Keratinocyte (primary cell): ENCODE data around the gene BORCS6. TPM values are rescaled to one million over a fixed set of nuclear protein-coding genes. Genes with fewer than 3 reads are reported as not detected.

Experiments
- DNase-seq: peaks from one replicate; pipeline ENCODE4 v3.0.0-alpha.2; 2011; ENCODE audit warnings: low read depth, missing footprints, low spot score
- FAIRE-seq: peaks from 2 replicates; lab custom pipeline; 2011; peaks lifted over from hg19 to GRCh38; lab: Jason Lieb, UNC
- H2AFZ ChIP-seq: 2 replicates; pipeline ENCODE4 v1.6.0; 2012; ENCODE audit warnings: low read length, control low read depth, inconsistent platforms; ENCODE audit not compliant: control insufficient read depth
- H3K27ac ChIP-seq: 2 replicates; pipeline ENCODE4 v1.5.1; 2011; ENCODE audit warnings: low read length; ENCODE audit not compliant: control insufficient read depth, insufficient read depth
- H3K27me3 ChIP-seq: 3 replicates; pipeline ENCODE4 v1.6.0; 2011; ENCODE audit warnings: low read length; ENCODE audit not compliant: control insufficient read depth, insufficient read depth; ENCODE audit errors: extremely low read depth
- H3K36me3 ChIP-seq, 2 experiments: 2 replicates in 1 of 2; 3 replicates in 1 of 2; pipeline ENCODE4 v1.5.1; 2011; ENCODE audit warnings: low read length in 2 of 2, mild to moderate bottlenecking in 1 of 2; ENCODE audit not compliant: control insufficient read depth in 2 of 2, insufficient read depth in 2 of 2; ENCODE audit errors: extremely low read depth in 1 of 2
- H3K4me1 ChIP-seq: 3 replicates; pipeline ENCODE4 v1.5.1; 2011; ENCODE audit warnings: low read length; ENCODE audit not compliant: control insufficient read depth, insufficient read depth; ENCODE audit errors: extremely low read depth
- H3K4me2 ChIP-seq: 3 replicates; pipeline ENCODE4 v1.6.0; 2011; ENCODE audit warnings: low read depth, low read length; ENCODE audit not compliant: control insufficient read depth, insufficient read depth; ENCODE audit errors: extremely low read depth
- H3K4me3 ChIP-seq, 3 experiments: fragments of 200-600 bp in 1 of 3; sonication (generic) in 1 of 3; 2 replicates in 2 of 3; 3 replicates in 1 of 3; pipeline ENCODE4 v1.5.1; 2011 to 2016; ENCODE audit warnings: low read length in 3 of 3, mild to moderate bottlenecking in 3 of 3, control low read depth in 2 of 3, inconsistent platforms in 1 of 3, low read depth in 1 of 3, mixed read lengths in 1 of 3, mixed run types in 1 of 3, moderate library complexity in 1 of 3; ENCODE audit not compliant: control insufficient read depth in 2 of 3, insufficient read depth in 2 of 3; ENCODE audit errors: extremely low read depth in 1 of 3
- H3K79me2 ChIP-seq: 2 replicates; pipeline ENCODE4 v1.6.0; 2012; ENCODE audit warnings: low read length; ENCODE audit not compliant: control insufficient read depth, insufficient read depth
- H3K9ac ChIP-seq: 3 replicates; pipeline ENCODE4 v1.6.0; 2011; ENCODE audit warnings: low read length; ENCODE audit not compliant: control insufficient read depth, insufficient read depth; ENCODE audit errors: extremely low read depth
- H3K9me1 ChIP-seq: 3 replicates; pipeline ENCODE4 v1.6.0; 2011; ENCODE audit warnings: low read length; ENCODE audit not compliant: control insufficient read depth, insufficient read depth; ENCODE audit errors: extremely low read depth
- H3K9me3 ChIP-seq: 2 replicates; pipeline ENCODE4 v1.5.1; 2012; ENCODE audit warnings: low read depth, low read length; ENCODE audit not compliant: control insufficient read depth
- H4K20me1 ChIP-seq: 3 replicates; pipeline ENCODE4 v1.6.0; 2011; ENCODE audit warnings: low read length; ENCODE audit not compliant: control insufficient read depth, insufficient read depth; ENCODE audit errors: extremely low read depth
- EZH2 ChIP-seq: IDR thresholded peaks from one replicate; pipeline ENCODE4 v1.6.1; 2012; ENCODE audit warnings: inconsistent platforms, mild to moderate bottlenecking, low read length, moderate library complexity
- dilution Hi-C: fragments of 300-500 bp; cut with MboI; formaldehyde crosslinking; loops from one replicate; pipeline ENCODE4 v1.7.0; 2020; ENCODE audit warnings: low sequenced_read_pairs; ENCODE audit not compliant: extremely low pct_ligation_motif_present
- polyA plus RNA-seq, 5 experiments: library from polyadenylated mRNA; depleted of rRNA in 3 of 5; stranded (reverse) in 3 of 5; stranded (forward) in 1 of 5; unstranded in 1 of 5; fragments of >200 nt; gene quantifications; 1 replicate in 1 of 5; 2 replicates in 3 of 5; 3 replicates in 1 of 5; pipeline versions ENCODE4 v1.2.1 to v1.2.3, GENCODE V29; 2011 to 2012; ENCODE audit warnings: missing spikeins in 2 of 5, low read depth in 1 of 5, low replicate concordance in 1 of 5
- TF ChIP-seq, protein P1 (sequence below), 3 experiments: IDR thresholded peaks in 1 of 3; conservative IDR thresholded peaks in 1 of 3; optimal IDR thresholded peaks in 1 of 3; 2 replicates in 2 of 3; 3 replicates in 1 of 3; pipeline versions ENCODE3 to v1.5.1; 2011; ENCODE audit warnings: low read length in 3 of 3, mild to moderate bottlenecking in 3 of 3, moderate library complexity in 2 of 3, control low read depth in 1 of 3, inconsistent platforms in 1 of 3; ENCODE audit not compliant: insufficient read depth in 2 of 3; ENCODE audit errors: extremely low read depth in 1 of 3

The BORCS6 gene
- polyA plus RNA-seq, 1 donor (not counting 4 experiments of a cell fraction or from before 2014, with no cell fraction given) = 4.2 TPM

- Histone ChIP-seq H2AFZ (no peak overlapping the region), H3K27ac (no peak overlapping the region)
- no peak for DNase-seq
Measured at GRCh38 chr17:8143581-8144400, 46.2 kb downstream of the BORCS6 start.

DNA sequence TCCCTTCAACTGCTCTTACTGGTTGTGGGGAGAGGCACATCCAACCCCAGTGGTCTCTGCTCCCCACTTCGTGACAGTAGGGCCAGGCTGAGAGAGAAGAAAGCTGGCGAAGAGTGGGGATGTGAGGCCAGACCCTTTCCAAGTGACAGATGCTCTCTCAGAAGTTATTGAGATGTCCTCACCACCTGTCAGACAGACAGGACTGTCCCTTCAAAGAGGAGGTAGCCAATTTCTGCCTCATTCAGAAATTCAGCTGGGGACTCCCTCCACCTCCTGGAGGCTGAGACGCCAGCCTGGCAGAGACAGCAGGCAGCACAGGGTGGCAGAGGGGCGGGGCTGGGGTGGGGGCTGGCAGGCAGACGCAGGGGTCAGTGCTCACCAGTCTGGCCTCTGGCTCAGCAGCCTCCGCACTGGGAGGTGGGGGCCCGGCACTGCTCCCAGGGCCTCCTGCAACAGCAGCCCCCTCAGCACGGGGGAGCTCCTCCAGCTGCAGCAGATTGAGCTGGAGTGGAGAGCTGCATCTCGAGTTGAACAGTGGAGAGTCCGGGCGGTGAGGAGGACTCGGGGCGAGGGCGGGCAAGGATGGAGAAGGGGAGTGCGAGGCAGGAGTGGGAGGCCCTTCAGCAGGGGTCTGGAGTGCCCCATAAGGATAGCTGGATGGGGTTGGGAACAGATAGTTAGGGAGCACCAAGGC lies 46.9 kb downstream of the BORCS6 start:
- TF ChIP-seq EZH2 = no peak
- TF ChIP-seq, protein P1, sequence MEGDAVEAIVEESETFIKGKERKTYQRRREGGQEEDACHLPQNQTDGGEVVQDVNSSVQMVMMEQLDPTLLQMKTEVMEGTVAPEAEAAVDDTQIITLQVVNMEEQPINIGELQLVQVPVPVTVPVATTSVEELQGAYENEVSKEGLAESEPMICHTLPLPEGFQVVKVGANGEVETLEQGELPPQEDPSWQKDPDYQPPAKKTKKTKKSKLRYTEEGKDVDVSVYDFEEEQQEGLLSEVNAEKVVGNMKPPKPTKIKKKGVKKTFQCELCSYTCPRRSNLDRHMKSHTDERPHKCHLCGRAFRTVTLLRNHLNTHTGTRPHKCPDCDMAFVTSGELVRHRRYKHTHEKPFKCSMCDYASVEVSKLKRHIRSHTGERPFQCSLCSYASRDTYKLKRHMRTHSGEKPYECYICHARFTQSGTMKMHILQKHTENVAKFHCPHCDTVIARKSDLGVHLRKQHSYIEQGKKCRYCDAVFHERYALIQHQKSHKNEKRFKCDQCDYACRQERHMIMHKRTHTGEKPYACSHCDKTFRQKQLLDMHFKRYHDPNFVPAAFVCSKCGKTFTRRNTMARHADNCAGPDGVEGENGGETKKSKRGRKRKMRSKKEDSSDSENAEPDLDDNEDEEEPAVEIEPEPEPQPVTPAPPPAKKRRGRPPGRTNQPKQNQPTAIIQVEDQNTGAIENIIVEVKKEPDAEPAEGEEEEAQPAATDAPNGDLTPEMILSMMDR (optimal IDR thresholded peaks at IDR 0.05 in 1 of 3, IDR thresholded peaks at IDR 0.05 in 1 of 3, conservative IDR thresholded peaks at IDR 0.05 in 1 of 3; ENCODE audit: extremely low read depth in 1 of 3, insufficient read depth in 2 of 3, low read length in 3 of 3) = no peak
- FAIRE-seq = no peak
- Histone ChIP-seq H2AFZ (no peak overlapping the region), H3K4me3 (no peak overlapping the region), H3K9me1 (no peaks in the 10 kb centered on the region), H3K4me2 (no peak overlapping the region), H4K20me1 (peaks cover 11% of the 10 kb centered on the region), H3K9me3 (no peaks in the 10 kb centered on the region), H3K79me2 (peaks cover 1% of the 10 kb centered on the region), H3K36me3 (peaks cover 61 to 67% of the 10 kb centered on the region in 2 experiments), H3K27me3 (no peaks in the 10 kb centered on the region), H3K27ac (no peak overlapping the region), H3K4me1 (peaks cover 11% of the 10 kb centered on the region), H3K9ac (no peak overlapping the region)
- dilution Hi-C loops = no loop called here
- DNase-seq = no peak

More at GRCh38 chr17:8143581-8144400, 46.2 kb downstream of the BORCS6 start:
- Histone ChIP-seq H3K9me1 (no peaks in the 10 kb centered on the region), H3K79me2 (peaks cover 1% of the 10 kb centered on the region), H3K4me1 (peaks cover 6% of the 10 kb centered on the region), H3K4me2 (no peak overlapping the region), H4K20me1 (peaks cover 11% of the 10 kb centered on the region), H3K36me3 (peaks cover 66 to 74% of the 10 kb centered on the region in 2 experiments), H3K9me3 (no peaks in the 10 kb centered on the region), H3K27me3 (no peaks in the 10 kb centered on the region), H3K9ac (no peak overlapping the region), H3K4me3 (no peak overlapping the region)
- FAIRE-seq = no peak
- dilution Hi-C loops = no loop called here
- TF ChIP-seq EZH2 = no peak
- TF ChIP-seq, protein P1 (optimal IDR thresholded peaks at IDR 0.05 in 1 of 3, IDR thresholded peaks at IDR 0.05 in 1 of 3, conservative IDR thresholded peaks at IDR 0.05 in 1 of 3; ENCODE audit: extremely low read depth in 1 of 3, insufficient read depth in 2 of 3, low read length in 3 of 3) = no peak
